Measurements from ENCODE around the gene DSPP. TPM values are rescaled to one million over a fixed set of nuclear protein-coding genes. Genes with fewer than 3 reads are reported as not detected.

Gene DSPP
- total RNA-seq, 1 donor from 2014 or later: not detected

DNA sequence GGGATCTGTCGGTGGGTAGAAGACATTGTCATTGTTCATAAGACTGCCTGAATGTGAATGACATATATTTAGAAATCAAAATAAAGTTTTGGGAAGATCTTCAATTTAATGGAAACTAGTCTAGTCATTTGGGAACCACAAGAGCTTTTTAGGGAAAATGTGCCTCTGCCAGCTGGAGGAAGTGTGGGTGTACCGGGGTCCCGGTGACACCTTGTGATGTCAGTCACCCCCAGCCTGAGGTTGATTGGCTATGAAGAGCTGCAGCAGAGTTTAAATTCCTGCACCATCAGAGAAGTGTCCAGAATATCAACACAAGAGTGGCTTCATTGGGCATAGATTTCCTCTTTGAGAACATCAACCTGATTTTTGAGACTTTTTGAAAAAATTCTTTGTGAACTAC is 41.7 kb downstream of the DSPP start, which contains the start of gene DMP1:
Gene DMP1 (plus strand): TSS at position 301 of the 400 bp plus-strand sequence. CDS start 6,213 bp downstream, outside the sequence.
- no peak within 1 kb of the TSS for H3K4me3 Mint-ChIP-seq
- H3K27ac Mint-ChIP-seq: no peak within 1 kb of the TSS
- DNase-seq (ENCODE audit: low spot score): no peak
- no peaks in the 10 kb centered on the region for H3K9me3 Mint-ChIP-seq
- no peaks in the 10 kb centered on the region for H3K27me3 Mint-ChIP-seq (ENCODE audit: insufficient read depth)
- intact Hi-C loops (cut with micrococcal nuclease): no loop called here
- no peaks in the 10 kb centered on the region for H3K36me3 Mint-ChIP-seq (ENCODE audit: low read depth)
- no peaks in the 10 kb centered on the region for H3K4me1 Mint-ChIP-seq (ENCODE audit: low read depth)

DNA sequence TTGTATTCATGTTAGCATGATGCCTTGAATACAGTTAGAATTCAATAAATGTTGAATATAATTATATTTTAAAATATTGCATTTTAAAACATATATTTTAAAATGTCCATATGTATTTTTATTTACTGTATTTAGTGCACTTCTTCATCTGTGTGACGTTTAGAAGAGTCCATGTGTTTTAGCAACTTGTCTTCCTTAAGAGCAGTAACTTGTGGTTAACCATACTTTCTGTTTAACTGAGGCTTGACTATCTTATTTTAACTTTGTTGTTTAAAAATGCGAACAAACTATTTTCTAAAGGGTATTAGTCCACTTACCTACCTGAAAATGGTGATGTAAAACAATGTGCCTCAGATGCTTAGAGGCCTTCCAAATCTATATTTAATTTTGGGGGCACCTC is 42.6 kb downstream of the DSPP start:
- H3K4me3 Mint-ChIP-seq: no peak overlapping the region
- H3K27ac Mint-ChIP-seq: no peak overlapping the region
- intact Hi-C loops (cut with micrococcal nuclease): no loop called here
- H3K9me3 Mint-ChIP-seq: no peaks in the 10 kb centered on the region
- H3K27me3 Mint-ChIP-seq (ENCODE audit: insufficient read depth): no peaks in the 10 kb centered on the region
- H3K4me1 Mint-ChIP-seq (ENCODE audit: low read depth): no peaks in the 10 kb centered on the region
- DNase-seq (ENCODE audit: low spot score): no peak
- H3K36me3 Mint-ChIP-seq (ENCODE audit: low read depth): no peaks in the 10 kb centered on the region

DNA sequence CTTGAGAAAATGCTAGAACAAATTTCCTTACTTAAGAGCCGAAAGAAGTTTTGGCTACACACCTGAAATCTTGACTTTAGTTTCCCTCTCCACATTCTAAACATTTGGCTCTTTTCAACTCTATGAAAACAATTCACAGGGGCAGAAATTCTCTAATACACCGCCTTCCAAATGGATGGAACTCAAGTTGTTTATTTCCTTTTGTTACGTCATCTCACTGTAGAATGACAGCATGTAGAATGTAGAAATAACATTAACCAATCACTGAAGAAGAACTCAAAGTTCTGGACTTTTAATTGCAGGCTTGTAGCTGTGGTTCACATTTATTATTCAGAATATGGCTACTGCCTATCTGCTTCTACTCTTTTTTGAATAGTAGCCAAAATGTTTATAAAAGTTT is 43.6 kb downstream of the DSPP start:
- no peaks in the 10 kb centered on the region for H3K9me3 Mint-ChIP-seq
- no peaks in the 10 kb centered on the region for H3K4me1 Mint-ChIP-seq (ENCODE audit: low read depth)
- H3K27ac Mint-ChIP-seq: no peak overlapping the region
- H3K27me3 Mint-ChIP-seq (ENCODE audit: insufficient read depth): no peaks in the 10 kb centered on the region
- no peaks in the 10 kb centered on the region for H3K36me3 Mint-ChIP-seq (ENCODE audit: low read depth)
- intact Hi-C loops (cut with micrococcal nuclease): no loop called here
- no peak for DNase-seq (ENCODE audit: low spot score)
- H3K4me3 Mint-ChIP-seq: no peak overlapping the region

DNA sequence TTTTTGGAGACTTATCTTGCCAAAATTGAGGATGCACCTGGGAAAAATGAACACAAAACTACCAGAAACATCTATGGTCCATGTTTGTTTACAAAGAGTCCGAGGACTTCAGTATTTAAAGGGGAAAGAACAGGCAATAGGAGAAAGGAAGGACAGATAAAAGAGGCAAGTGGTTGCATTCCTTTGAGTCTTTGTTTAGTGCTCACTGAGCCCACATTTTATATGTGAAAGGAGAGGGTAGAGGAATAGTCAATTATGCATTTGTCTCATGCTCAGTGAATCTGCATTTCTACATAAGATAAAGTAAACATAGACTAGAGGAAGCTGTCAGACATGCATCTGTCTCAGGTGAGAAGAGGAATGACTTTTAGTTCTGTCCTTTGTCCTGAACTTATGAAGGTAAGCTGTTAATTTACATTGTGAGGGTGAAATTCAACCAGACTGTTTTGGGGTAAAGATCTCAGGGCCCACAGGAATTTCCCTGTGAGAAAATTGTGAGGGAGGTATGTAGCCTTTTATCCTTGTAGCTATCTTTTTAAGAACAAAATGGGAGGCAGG is 46.2 kb downstream of the DSPP start:
- intact Hi-C loops (cut with micrococcal nuclease): no loop called here
- no peak overlapping the region for H3K4me3 Mint-ChIP-seq
- no peaks in the 10 kb centered on the region for H3K9me3 Mint-ChIP-seq
- no peak for DNase-seq (ENCODE audit: low spot score)
- H3K27me3 Mint-ChIP-seq (ENCODE audit: insufficient read depth): no peaks in the 10 kb centered on the region
- no peaks in the 10 kb centered on the region for H3K36me3 Mint-ChIP-seq (ENCODE audit: low read depth)
- H3K27ac Mint-ChIP-seq: no peak overlapping the region
- H3K4me1 Mint-ChIP-seq (ENCODE audit: low read depth): no peaks in the 10 kb centered on the region

DNA sequence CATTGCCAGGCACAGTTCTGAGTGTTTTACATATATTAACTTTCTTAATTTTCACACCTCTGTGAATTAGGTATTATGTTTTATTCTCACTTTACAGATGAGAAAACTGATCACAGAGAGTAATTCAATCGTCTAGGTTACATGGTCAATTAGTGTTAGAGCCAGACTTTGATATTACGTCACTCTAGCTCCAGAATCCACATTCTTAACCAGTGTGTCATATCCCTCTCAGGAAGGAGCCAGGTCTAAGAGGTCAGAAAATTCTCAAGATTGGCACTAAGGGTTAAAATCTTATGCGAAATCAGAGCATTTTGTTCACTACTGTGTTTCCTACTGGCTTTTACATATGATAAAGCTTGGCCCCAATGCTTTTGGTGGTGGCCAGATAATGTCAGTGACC is 49.2 kb downstream of the DSPP start:
- Mint-ChIP-seq H3K9me3 (no peaks in the 10 kb centered on the region), H3K27ac (no peak overlapping the region), H3K27me3 (ENCODE audit: insufficient read depth) (no peaks in the 10 kb centered on the region)

DNA sequence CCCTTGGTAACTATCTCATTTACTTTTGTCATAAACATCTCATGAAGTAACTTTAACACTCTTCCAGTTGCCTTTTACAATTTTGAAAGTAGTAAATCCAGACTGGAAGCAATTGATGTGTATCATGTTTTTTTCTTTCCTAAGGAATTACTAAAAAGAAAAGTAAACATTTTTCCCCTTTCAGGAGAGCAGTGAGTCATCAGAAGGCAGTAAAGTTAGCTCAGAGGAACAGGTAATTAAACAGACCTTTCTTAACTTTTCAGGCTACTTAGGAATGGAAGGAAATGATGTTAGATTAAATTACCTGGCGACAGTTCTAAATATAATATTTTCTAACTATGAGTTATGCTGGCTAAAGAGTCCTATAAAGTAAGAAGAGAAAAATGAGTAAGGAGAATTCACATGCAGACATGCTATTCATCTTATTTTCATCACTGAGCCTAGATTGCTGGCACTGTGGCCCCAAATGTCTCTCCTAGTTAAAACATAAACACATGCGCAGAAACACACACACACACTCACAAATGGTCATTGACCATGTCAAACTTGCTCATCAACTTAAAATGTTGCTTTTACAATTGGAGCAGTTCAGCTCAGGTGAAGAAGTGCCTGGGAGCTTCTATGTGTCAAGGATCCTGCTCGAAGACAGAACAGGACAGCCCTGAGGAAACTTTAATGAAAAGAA is 51.1 kb downstream of the DSPP start:
- DNase-seq (ENCODE audit: low spot score): no peak
- no peaks in the 10 kb centered on the region for H3K9me3 Mint-ChIP-seq
- H3K4me3 Mint-ChIP-seq: no peak overlapping the region
- no peaks in the 10 kb centered on the region for H3K27me3 Mint-ChIP-seq (ENCODE audit: insufficient read depth)
- H3K27ac Mint-ChIP-seq: no peak overlapping the region
- no peaks in the 10 kb centered on the region for H3K4me1 Mint-ChIP-seq (ENCODE audit: low read depth)
- intact Hi-C loops (cut with micrococcal nuclease): no loop called here
- H3K36me3 Mint-ChIP-seq (ENCODE audit: low read depth): no peaks in the 10 kb centered on the region

More for the DNA sequence above, 49.2 kb downstream of the DSPP start:
- Mint-ChIP-seq H3K4me1 (ENCODE audit: low read depth) (no peaks in the 10 kb centered on the region), H3K36me3 (ENCODE audit: low read depth) (no peaks in the 10 kb centered on the region), H3K4me3 (no peak overlapping the region)
- no peak for DNase-seq (ENCODE audit: low spot score)
- intact Hi-C loops (cut with micrococcal nuclease): no loop called here

DNA sequence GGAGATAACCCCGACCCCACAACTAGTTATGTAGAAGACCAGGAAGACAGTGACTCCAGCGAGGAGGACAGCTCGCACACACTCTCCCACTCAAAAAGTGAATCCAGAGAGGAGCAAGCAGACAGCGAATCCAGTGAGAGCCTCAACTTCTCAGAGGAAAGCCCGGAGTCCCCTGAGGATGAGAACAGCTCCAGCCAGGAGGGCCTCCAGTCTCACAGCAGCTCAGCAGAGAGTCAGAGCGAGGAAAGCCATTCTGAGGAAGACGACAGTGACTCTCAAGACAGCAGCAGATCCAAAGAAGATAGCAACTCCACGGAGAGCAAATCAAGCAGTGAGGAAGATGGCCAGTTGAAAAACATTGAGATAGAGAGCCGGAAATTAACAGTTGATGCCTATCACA is 54.5 kb downstream of the DSPP start:
- H3K4me3 Mint-ChIP-seq: no peak overlapping the region
- H3K36me3 Mint-ChIP-seq (ENCODE audit: low read depth): no peaks in the 10 kb centered on the region
- H3K27ac Mint-ChIP-seq: no peak overlapping the region
- intact Hi-C loops (cut with micrococcal nuclease): no loop called here
- H3K27me3 Mint-ChIP-seq (ENCODE audit: insufficient read depth): no peaks in the 10 kb centered on the region
- DNase-seq (ENCODE audit: low spot score): no peak
- no peaks in the 10 kb centered on the region for H3K4me1 Mint-ChIP-seq (ENCODE audit: low read depth)
- H3K9me3 Mint-ChIP-seq: no peaks in the 10 kb centered on the region

Other genes with a start within 250 kb of the DSPP start
- gene HSD17B11, start 217.3 kb upstream of the DSPP start, total RNA-seq: 12.1 and 12.7 TPM in 2 replicates
- 13.9 and 14.6 TPM in 2 replicates for gene NUDT9, start 186.0 kb upstream of the DSPP start, total RNA-seq
- gene SPARCL1, start 79.2 kb upstream of the DSPP start, total RNA-seq: not detected in 2 replicates
- gene DMP1, start 41.8 kb downstream of the DSPP start, total RNA-seq: not detected in 2 replicates
- gene IBSP, start 191.0 kb downstream of the DSPP start, total RNA-seq: not detected in 2 replicates
- not detected in 2 replicates for gene MEPE, start 224.4 kb downstream of the DSPP start, total RNA-seq